Measurements from ENCODE around the gene GRWD1.

GRWD1 gene

DNA sequence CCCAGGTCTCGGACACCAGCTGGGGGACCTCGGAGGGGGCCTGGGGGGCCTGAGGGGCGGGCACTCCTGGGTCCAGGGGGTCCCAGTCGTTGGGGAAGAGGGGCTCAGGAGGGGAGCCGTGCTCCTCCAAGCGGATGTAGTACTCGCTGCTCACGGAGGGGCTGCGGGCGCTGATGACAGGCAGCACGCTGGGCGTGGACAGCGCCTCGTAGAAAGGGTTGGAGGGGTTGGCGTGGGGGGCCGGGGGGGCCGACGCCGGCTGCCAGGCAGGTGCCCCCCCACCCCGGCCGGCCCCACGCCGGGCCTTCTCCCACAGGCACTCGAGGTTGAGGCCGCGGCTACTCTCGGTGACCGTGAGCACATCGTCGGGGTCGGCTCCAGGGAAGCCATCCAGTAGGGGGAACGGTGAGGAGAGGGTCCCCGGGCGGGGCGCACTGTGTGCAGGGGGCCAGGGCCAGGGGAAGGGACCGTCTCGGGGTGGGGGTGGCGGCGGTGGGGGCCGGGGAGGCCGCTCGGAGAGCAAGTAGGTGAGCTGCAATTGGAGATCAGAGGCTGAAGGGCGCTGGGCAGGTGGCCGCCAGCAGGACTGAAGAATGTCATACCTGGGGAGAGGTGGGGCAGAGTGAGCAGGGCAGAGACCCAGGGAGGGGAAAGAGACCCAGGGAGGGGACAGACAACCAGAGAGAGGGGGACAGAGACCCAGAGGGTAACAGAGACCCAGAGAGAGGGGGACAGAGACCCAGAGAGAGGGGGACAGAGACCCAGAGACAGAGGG, 53.7 kb downstream of the GRWD1 start:
- DNase-seq, result no peak

DNA sequence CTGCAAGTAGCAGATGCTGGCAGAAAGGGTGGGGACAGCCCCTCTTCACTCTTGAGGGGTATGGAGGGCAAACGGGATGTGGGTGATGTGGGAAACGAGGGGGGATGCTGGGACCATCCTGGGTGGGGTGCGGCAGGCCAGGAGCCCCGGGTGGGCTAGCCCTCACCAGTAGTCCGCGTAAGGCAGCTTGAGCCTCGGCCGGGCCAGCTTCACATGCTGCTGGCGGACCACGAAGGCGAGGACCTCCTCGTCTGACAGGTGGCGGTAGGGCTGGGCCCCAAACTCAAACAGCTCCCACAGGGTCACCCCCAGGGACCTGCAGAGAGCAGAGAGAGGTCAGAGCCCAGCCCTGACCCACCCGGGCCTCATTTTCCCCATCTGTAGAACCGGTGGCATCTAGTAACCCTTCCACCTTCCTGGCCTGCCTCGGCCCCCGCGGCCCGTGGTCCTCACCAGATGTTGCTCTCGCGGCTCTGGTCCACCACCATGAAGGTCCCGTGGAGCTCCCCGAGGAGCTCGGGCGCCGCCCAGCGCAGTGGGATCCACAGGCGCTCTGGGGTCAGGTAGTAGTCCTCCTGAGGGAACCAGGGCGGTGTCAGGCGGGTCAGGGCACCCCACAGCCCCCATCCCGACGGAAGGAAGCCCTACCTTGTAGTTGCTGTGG, 55.2 kb downstream of the GRWD1 start:
- no peak for DNase-seq

DNA sequence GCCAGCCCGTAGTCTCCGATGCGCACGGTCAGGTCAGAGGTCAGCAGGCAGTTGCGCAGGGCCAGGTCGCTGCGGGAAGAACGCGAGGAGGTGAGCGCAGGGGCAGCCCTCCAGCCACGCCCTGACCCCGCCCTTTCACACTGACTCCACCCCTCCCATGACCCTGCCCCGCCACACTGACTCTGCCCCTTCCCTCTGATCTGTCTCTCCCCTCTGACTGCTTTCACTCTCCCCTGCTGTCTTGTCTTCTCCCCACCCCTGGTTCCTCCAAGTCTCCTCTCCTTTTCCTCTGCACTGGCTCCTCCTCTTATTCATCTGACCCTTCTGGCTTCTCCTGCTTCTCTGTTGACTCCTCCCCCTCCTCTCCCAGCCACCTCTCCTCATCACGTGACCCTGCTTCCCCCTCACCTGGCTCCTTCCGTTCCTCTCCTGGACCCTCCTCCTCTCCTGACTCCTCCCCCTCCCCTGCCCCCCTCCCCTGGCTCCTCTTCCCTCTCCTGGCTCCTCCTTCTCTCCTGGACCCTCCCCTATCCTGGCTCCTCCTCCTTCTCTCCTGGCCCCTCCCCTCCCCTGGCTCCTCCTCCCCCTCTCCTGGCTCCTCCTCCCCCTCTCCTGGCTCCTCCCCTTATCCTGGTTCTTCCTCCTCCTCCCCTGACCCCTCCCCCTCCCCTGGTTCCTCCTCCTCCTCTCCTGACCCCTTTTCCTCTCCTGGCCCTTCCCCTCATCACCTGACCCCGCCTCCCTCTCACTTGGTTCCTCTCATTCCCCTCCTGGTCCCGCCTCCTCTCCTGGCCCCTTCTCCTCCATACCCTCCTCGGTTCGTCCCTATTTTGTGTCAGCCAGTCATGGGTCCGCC, 55.9 kb downstream of the GRWD1 start:
- DNase-seq, result no peak

DNA sequence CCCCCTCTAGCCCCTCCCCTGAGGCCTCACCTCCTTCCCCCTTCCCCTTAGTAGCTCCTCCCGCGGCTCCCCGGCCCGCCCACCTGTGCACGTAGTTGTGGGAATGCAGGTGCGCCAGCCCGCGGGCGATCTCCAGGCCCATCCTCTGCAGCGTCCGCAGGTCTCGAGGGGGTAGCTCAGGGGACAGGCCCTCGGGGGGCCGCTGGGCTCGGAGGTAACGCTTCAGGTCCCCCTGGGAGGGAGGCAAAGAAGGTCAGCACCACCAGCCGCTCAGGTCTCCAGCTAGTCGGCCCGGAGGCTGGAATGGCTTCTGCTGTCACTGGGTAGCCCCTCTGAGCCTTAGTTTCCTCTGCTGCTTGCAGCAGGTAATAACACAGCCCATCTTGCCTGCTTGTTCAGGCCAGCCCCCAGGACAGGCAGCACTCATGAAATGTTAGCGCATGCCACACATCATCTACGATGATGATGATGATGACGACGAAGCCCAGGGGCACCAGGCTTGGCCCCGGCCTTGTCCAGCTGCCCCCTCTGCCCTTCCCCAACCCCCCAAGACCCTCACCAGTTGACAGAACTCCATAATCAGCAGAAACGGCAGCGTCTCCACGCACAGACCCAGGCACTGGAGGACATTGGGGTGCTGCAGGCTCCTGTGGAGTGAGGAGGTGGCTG, 56.7 kb downstream of the GRWD1 start:
- DNase-seq, result no peak

DNA sequence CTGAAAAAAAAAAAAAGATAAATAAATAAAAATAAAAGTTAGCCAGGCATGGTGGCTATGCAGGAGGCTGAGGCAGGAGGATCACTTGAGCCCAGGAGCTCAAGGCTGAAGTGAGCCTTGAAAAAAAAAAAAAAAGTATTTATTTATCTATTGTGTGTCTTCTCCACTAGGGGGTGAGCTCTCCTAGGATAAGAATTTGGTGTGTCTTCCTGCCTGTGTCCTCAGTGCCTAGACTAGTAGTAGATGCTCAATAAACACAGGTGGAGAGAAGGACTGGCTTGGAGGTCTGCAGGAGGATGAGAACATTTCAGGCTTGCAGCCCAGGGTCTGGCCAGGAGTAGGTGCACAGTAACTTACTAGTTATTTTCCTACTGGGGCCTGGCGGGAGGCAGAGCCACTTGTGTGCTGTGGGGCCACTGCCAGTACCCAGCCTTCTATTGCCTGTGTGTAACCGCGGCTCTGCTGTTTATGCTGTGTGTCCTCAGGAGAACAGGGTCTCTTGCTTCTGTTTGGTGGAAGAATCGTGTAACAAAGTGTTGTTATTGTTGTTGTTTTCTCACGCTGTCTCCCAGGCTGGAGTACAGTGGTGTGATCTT, 60.5 kb downstream of the GRWD1 start:
- no peak for DNase-seq
